ENCODE results near the gene RXRA. TPM values are rescaled to one million over a fixed set of nuclear protein-coding genes. Genes with fewer than 3 reads are reported as not detected.

The RXRA gene
- total RNA-seq, 3 donors from 2014 or later = 31.0 to 63.0 (median 31.5) TPM

DNA sequence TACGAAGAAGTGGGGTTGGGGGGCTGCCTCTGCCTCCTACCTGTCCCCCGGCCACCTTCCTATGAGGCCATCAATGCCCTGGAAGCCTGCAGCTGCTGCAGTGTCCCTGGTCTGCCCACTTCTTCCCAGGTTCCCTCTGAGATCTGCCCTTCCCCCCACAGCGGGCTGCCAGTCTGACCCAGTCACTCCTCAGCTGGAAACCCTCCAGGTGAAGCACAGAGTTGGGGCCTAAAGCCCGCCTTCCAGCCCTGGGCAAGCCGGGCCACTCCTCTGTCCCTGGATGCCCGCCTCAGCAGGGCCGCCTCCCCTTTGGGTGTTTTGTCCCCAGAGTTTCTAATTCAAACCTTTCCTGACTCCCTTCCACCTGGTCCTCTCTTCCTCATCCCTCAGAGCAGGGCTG lies 137.0 kb downstream of the RXRA start:
- H3K4me1 ChIP-seq = no peaks in the 10 kb centered on the region
- H3K27ac ChIP-seq = no peak overlapping the region
- DNase-seq (ENCODE audit: low spot score in 2 of 2) = no peak
- no peak overlapping the region for H3K4me3 ChIP-seq
- TF ChIP-seq CTCF (IDR thresholded peaks at IDR 0.05) (no peak), POLR2AphosphoS5 (IDR thresholded peaks at IDR 0.05) (no peak), POLR2A (IDR thresholded peaks at IDR 0.05) (no peak)
- H3K36me3 ChIP-seq = no peaks in the 10 kb centered on the region
- intact Hi-C loops (cut with DNase I; ENCODE audit: low total_unique reads) = no loop called here
- H3K9me3 ChIP-seq = peaks cover 0 to 5% of the 10 kb centered on the region in 2 donors
- no peaks in the 10 kb centered on the region for H3K27me3 ChIP-seq

DNA sequence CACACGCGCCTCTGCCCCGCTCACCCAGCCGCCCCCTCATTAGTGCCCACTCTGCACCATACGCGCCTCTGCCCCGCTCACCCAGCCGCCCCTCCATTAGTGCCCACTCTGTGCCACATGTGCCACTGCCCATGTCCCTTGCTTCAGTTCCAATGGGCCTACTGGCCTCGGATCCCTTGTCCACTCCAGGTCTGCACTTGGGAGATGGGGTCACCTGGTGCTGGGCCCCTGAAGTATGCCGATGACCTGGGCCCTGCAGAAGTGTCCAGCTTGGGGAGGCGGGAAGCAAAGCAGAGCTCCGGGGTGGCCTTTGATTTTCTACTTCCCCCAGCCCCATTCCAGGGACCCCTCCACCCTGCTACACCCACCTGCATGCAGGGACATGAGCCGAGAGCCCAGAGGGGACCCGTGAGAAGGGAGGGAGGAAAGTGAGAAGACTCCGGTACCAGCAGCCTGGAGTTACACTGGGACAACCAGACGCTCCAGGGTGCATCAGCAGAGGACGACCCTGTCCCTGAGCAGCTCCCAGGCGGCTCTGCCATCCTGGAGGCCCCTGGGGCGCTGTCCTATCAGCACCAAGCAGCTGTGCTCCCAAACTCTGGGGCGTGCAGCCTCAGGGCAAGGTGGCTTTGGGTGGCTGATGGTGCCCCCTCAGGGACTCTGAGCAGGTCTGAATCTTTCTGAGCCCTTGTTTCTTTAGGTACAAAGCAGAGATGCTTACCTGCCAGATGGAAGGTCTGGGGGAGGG lies 140.8 kb downstream of the RXRA start:
- intact Hi-C loops (cut with DNase I; ENCODE audit: low total_unique reads) = no loop called here
- no peak overlapping the region for H3K4me3 ChIP-seq
- H3K4me1 ChIP-seq = no peaks in the 10 kb centered on the region
- DNase-seq (ENCODE audit: low spot score in 2 of 2) = no peak
- no peak for TF ChIP-seq POLR2AphosphoS5 (IDR thresholded peaks at IDR 0.05)
- no peak for TF ChIP-seq CTCF (IDR thresholded peaks at IDR 0.05)
- no peak for TF ChIP-seq POLR2A (IDR thresholded peaks at IDR 0.05)
- no peak overlapping the region for H3K27ac ChIP-seq
- H3K9me3 ChIP-seq = no peaks in the 10 kb centered on the region
- no peaks in the 10 kb centered on the region for H3K27me3 ChIP-seq
- no peaks in the 10 kb centered on the region for H3K36me3 ChIP-seq

DNA sequence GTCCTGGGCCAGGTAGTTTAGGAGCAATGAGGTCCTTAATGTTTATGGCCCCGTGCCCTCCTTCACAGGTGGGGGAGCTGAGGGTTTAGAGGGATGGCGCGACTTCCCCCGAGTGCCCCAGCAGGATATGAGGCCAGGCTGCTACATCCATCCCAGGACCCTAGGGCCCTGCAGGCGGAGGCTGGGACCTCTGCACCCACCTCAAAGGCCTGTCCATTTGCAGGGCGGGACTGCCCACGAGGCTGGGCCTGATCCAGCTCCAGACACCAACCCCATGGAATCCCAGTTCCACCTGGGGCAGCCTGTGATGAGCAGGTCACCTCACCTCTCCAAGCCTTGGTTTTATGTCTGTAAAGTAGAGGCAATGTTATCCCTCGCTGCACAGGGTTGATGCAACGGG lies 142.1 kb downstream of the RXRA start:
- no peaks in the 10 kb centered on the region for H3K27me3 ChIP-seq
- no peaks in the 10 kb centered on the region for H3K36me3 ChIP-seq
- intact Hi-C loops (cut with DNase I; ENCODE audit: low total_unique reads) = no loop called here
- peak overlapping the region in 1 of 2 donors; percentile 74 for H3K27ac ChIP-seq
- no peak overlapping the region for H3K4me3 ChIP-seq
- TF ChIP-seq CTCF (IDR thresholded peaks at IDR 0.05) (no peak), POLR2A (IDR thresholded peaks at IDR 0.05) (no peak), POLR2AphosphoS5 (IDR thresholded peaks at IDR 0.05) (no peak)
- DNase-seq (ENCODE audit: low spot score in 2 of 2) = no peak
- no peaks in the 10 kb centered on the region for H3K4me1 ChIP-seq
- no peaks in the 10 kb centered on the region for H3K9me3 ChIP-seq

DNA sequence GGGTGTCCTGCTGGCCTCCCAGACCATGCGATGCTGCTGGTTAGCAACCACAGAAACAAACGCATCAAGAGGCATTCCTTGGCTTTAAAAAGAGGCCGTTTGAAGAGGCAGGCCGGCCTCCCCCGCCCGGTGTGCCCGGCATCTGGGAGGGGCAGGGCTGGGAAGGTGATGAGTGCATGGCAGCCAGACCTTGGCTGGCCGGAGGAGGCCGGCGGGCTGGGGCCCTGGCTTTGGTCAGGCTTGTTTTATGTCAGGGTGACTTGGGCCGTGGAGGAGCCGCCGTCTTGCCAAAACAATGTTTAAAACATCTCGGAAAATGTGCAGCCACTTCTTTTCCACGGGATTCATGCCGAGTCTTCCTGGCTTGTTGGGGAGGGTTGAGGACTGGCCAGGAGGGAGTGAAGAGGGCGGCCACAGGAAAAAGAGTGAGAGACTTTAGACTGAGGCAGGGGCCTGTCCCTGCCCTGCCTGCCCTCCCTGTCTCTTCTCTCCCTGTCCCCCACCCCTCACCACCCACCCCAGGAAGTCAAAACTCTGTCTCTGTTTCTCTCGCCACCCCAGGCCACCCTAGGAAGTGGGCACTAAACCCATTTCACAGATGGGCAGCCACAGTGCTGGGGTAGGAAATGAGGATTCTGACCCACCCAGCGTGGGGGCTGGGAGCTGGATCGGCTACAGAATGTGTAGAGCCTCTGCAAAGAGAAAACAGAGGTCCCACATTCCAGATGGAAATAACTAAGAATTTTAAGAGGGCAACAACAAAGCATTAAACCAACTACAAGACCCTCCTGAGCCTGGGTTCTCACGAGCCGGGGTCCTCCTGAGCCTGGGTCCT lies 143.0 kb downstream of the RXRA start:
- intact Hi-C loops (cut with DNase I; ENCODE audit: low total_unique reads) = no loop called here
- Histone ChIP-seq H3K27ac (peak overlapping the region in 1 of 2 donors; percentile 74), H3K36me3 (no peaks in the 10 kb centered on the region), H3K4me1 (no peaks in the 10 kb centered on the region), H3K27me3 (no peaks in the 10 kb centered on the region), H3K9me3 (no peaks in the 10 kb centered on the region), H3K4me3 (no peak overlapping the region)
- TF ChIP-seq CTCF (IDR thresholded peaks at IDR 0.05) (no peak), POLR2A (IDR thresholded peaks at IDR 0.05) (no peak), POLR2AphosphoS5 (IDR thresholded peaks at IDR 0.05) (no peak)
- no peak for DNase-seq (ENCODE audit: low spot score in 2 of 2)

- Histone ChIP-seq H3K27me3 (no peaks in the 10 kb centered on the region), H3K4me3 (no peak overlapping the region), H3K9me3 (no peaks in the 10 kb centered on the region), H3K36me3 (no peaks in the 10 kb centered on the region), H3K27ac (peak overlapping the region in 1 of 2 donors; percentile 9), H3K4me1 (peaks cover 4 to 8% of the 10 kb centered on the region in 2 donors)
- DNase-seq (ENCODE audit: low spot score in 2 of 2) = no peak
- TF ChIP-seq CTCF (IDR thresholded peaks at IDR 0.05) (no peak), POLR2A (IDR thresholded peaks at IDR 0.05) (no peak), POLR2AphosphoS5 (IDR thresholded peaks at IDR 0.05) (no peak)
- intact Hi-C loops (cut with DNase I; ENCODE audit: low total_unique reads) = no loop called here
Measured at GRCh38 chr9:134472256-134472655, 146.0 kb downstream of the RXRA start.
